Upper lobe of right lung (tissue), 1 donor: ENCODE measurements around the gene KEL. TPM values are rescaled to one million over a fixed set of nuclear protein-coding genes. Genes with fewer than 3 reads are reported as not detected.

ENCODE experiments used
- ATAC-seq: fragments of 200-7000 bp; cut with Tn5 transposase; one replicate; pipeline ENCODE4 v1.9.1; 2020; ENCODE audit warnings: mild to moderate bottlenecking, moderate library complexity
- DNase-seq: peaks from one replicate; pipeline ENCODE4 v3.0.0-alpha.2; 2020
- H3K27ac ChIP-seq: fragments of 200-600 bp; one replicate; pipeline ENCODE4 v1.8.0; 2022
- H3K27me3 ChIP-seq: fragments of 200-600 bp; one replicate; pipeline ENCODE4 v1.8.0; 2022; ENCODE audit warnings: mild to moderate bottlenecking
- H3K36me3 ChIP-seq: fragments of 200-600 bp; one replicate; pipeline ENCODE4 v1.8.0; 2022
- H3K4me1 ChIP-seq: fragments of 200-600 bp; one replicate; pipeline ENCODE4 v1.8.0; 2022
- H3K4me3 ChIP-seq: fragments of 200-600 bp; one replicate; pipeline ENCODE4 v1.8.0; 2022; ENCODE audit warnings: mild to moderate bottlenecking
- H3K9me3 ChIP-seq: fragments of 200-600 bp; one replicate; pipeline ENCODE4 v1.8.0; 2022
- intact Hi-C: fragments of 100-400 bp; cut with DNase I; formaldehyde crosslinking; loops from one replicate; pipeline ENCODE4 v1.11.0; 2022
- total RNA-seq: library from RNA; stranded (reverse); fragmentation: NEBNext Ultra II Directional; extraction: Animal tissue kit (Norgen Biotek cat#: 25700); gene quantifications from one replicate; pipeline ENCODE4 v1.2.1, GENCODE V29; 2021
- TF ChIP-seq, protein P1 (sequence below): fragments of 200-600 bp; IDR thresholded peaks from one replicate; pipeline ENCODE4 v1.8.0; 2022; ENCODE audit warnings: antibody characterized with exemption
- donor health status: DM: no; HTN: yes; CAD: no; lungs with severe emphysema.

Gene KEL
- total RNA-seq, 1 donor from 2014 or later = 0.87 TPM

DNA sequence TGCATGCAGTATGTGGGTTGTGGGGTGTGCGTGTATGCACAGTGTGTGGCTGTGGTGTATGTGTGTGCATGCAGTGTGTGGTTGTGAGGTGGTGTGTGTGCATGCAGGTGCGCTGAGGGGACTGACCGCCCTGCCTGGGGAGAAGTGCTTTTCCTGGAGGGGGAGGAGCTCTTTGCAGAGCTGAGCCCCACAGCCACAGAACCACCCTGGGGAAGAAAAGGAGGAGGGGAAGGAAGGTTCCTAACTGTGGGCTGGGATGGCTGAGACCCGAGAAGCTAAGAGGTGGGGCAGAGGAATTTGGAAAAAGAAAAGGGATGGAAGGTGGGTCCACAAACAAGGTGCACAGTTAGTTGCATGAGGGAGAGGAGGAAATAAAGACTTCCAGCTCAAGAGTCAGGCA lies 28.5 kb downstream of the KEL start, which contains the start of gene TRPV5:
Gene TRPV5, minus strand, starts transcription at position 123 of the 400 bp plus-strand sequence. CDS start 287 bp downstream, outside the sequence.
- H3K4me3 ChIP-seq = no peak within 1 kb of the TSS
- ATAC-seq = no peak
- no peak for DNase-seq
- H3K27me3 ChIP-seq = no peaks in the 10 kb centered on the region
- no peaks in the 10 kb centered on the region for H3K4me1 ChIP-seq
- intact Hi-C loops = no loop called here
- H3K9me3 ChIP-seq = no peaks in the 10 kb centered on the region
- no peaks in the 10 kb centered on the region for H3K36me3 ChIP-seq
- TF ChIP-seq, protein P1, sequence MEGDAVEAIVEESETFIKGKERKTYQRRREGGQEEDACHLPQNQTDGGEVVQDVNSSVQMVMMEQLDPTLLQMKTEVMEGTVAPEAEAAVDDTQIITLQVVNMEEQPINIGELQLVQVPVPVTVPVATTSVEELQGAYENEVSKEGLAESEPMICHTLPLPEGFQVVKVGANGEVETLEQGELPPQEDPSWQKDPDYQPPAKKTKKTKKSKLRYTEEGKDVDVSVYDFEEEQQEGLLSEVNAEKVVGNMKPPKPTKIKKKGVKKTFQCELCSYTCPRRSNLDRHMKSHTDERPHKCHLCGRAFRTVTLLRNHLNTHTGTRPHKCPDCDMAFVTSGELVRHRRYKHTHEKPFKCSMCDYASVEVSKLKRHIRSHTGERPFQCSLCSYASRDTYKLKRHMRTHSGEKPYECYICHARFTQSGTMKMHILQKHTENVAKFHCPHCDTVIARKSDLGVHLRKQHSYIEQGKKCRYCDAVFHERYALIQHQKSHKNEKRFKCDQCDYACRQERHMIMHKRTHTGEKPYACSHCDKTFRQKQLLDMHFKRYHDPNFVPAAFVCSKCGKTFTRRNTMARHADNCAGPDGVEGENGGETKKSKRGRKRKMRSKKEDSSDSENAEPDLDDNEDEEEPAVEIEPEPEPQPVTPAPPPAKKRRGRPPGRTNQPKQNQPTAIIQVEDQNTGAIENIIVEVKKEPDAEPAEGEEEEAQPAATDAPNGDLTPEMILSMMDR = no peak
- no peak within 1 kb of the TSS for H3K27ac ChIP-seq

DNA sequence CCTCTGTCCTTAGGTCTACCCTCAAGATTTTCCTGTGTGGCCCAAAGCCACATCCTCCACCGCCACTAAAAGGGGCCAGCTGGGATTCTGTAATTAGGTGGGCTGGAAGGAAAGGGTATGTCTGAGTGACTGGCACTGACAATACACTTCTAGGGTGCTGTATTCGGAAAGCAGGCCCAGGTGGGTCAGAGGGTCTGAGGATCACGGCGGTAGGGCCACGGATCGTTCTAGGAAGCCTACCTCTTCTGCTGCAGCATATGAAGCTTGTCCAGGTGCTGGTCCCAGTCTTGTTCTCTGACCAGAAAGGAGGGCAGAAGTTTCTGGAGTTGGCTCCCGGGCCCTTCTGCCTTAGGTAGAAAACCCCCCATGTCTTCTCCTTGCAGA lies 29.1 kb downstream of the KEL start:
- Histone ChIP-seq H3K27me3 (no peaks in the 10 kb centered on the region), H3K36me3 (no peaks in the 10 kb centered on the region), H3K9me3 (no peaks in the 10 kb centered on the region), H3K4me3 (no peak overlapping the region), H3K27ac (no peak overlapping the region), H3K4me1 (no peaks in the 10 kb centered on the region)
- DNase-seq (no peak), ATAC-seq (no peak)
- intact Hi-C loops = no loop called here
- TF ChIP-seq, protein P1 = no peak

- no peaks in the 10 kb centered on the region for H3K36me3 ChIP-seq
- ATAC-seq = no peak
- no peak overlapping the region for H3K27ac ChIP-seq
- intact Hi-C loops = no loop called here
- TF ChIP-seq, protein P1 = no peak
- H3K27me3 ChIP-seq = no peaks in the 10 kb centered on the region
- H3K9me3 ChIP-seq = no peaks in the 10 kb centered on the region
- no peak overlapping the region for H3K4me3 ChIP-seq
- H3K4me1 ChIP-seq = no peaks in the 10 kb centered on the region
- DNase-seq = no peak
These were observed 29.6 kb downstream of the KEL start for GRCh38 chr7:142932386-142933091.

DNA sequence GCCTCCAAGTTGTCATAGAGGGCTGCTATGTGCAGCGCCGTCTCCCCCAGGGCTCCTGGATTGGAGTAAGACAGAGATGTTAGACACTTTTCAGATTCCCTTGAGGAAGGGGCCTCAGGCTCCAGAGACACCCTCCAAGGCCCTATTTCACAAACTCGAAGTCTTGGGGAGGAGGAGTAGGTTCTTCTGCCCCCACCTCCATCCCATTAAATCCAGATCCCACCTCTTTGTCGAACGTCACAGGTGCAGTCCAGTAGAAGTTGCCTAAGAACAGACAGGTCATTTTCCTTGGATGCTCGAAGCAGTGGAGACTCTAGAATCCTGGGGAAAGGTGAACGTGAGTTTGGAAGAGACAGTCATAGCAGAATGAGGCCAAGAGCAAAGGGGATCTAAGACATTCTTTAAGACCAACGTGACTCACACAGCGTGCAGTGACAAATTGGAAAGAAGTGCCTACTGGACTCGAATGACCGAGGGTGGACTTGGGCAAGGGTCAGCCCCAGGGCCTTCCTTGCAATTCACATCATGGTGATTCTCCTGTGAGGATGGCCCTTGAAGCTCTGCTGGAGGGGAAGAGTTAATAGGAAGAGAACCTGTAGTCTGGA lies 31.9 kb downstream of the KEL start:
- H3K27me3 ChIP-seq = no peaks in the 10 kb centered on the region
- H3K9me3 ChIP-seq = no peaks in the 10 kb centered on the region
- H3K27ac ChIP-seq = no peak overlapping the region
- intact Hi-C loops = no loop called here
- H3K36me3 ChIP-seq = no peaks in the 10 kb centered on the region
- H3K4me3 ChIP-seq = no peak overlapping the region
- TF ChIP-seq, protein P1 = no peak
- no peak for DNase-seq
- no peaks in the 10 kb centered on the region for H3K4me1 ChIP-seq
- no peak for ATAC-seq

DNA sequence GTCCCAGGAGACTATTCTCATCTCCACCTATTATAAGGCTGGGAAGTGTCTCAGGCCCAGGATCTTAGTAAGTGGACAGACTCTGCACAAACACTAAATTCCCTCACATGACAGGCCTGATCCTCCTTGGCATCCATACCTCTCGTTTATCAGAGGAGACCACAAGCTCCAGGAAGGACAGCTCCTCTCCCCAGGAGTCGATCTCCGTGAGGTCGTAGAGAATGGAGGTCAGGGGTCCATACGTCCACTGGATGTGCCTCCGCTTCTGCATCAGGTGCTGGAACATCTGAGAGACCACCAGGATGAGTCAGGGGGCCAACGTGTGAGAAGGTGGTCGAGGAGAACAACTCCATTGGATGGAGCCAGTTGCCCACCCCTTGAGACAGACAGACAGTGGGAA lies 34.2 kb downstream of the KEL start:
- Histone ChIP-seq H3K4me1 (no peaks in the 10 kb centered on the region), H3K9me3 (no peaks in the 10 kb centered on the region), H3K36me3 (no peaks in the 10 kb centered on the region), H3K27me3 (no peaks in the 10 kb centered on the region), H3K4me3 (no peak overlapping the region), H3K27ac (no peak overlapping the region)
- TF ChIP-seq, protein P1 = no peak
- ATAC-seq = no peak
- DNase-seq = no peak
- intact Hi-C loops = no loop called here
